ENCODE measurements around the gene CAVIN3. TPM values are rescaled to one million over a fixed set of nuclear protein-coding genes. Genes with fewer than 3 reads are reported as not detected.

The CAVIN3 gene
- total and polyA plus RNA-seq, 2 of the 8 experiments (the other 6 are each of a cell fraction or from before 2014, with no cell fraction given): 17.7 to 26.4 TPM

DNA sequence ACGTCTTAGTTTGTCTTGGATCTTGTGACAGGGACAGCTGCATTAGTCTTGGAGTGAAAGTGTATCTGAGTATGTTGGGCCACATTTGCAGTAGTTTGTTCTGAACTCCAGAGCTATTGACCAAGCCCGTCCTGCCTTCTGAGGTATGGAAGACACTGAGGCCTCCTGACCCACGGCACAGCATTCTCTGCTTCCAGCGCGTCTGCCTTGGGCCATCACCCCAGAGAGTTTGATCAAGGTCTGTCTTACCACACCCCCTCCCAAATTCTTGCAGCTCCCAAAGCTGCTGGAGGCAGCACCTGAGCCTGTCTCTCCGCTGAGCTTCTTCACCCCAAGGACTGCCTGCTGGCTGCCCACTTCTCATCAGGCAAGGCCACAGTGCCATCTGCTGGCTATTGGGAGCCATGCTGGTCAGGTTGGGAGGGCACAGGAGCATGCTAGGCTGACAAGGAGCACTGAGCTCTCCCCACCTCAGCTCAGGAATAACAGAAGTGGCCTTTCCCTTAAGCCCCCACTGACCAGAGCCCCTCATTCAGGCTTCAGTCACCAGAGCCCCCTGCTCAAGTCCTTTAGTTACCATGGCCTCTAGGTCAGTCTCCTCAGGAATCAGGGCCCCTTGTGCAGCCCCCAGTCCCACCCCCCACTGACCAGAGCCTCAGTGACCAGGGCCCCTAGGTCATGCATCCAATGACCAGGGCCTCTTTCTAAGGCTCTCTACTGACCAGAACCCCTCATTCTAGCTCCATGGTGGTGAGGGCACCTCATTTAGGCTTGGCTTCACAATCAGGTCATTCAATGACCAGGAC lies 42.8 kb upstream of the CAVIN3 start (continued):
- no peak for TF ChIP-seq YY1 (IDR thresholded peaks at IDR 0.05; ENCODE audit: low read depth, low read length)
- no peak for TF ChIP-seq ZNF274 (IDR thresholded peaks at IDR 0.05; ENCODE audit: borderline replicate concordance, extremely low read depth, low read length)
- peak; percentile 96 to 98 for TF ChIP-seq RAD21 (IDR thresholded peaks at IDR 0.05 in 1 of 2, conservative IDR thresholded peaks at IDR 0.05 in 1 of 2; ENCODE audit: low read depth in 2 of 2, low read length in 2 of 2)
- no peak for TF ChIP-seq CHD2 (IDR thresholded peaks at IDR 0.05; ENCODE audit: low read length)
- no peak for TF ChIP-seq HDAC6 (IDR thresholded peaks at IDR 0.05; ENCODE audit: low read depth, low read length)
- no peak for TF ChIP-seq KDM1A (IDR thresholded peaks at IDR 0.05; ENCODE audit: borderline replicate concordance, low read length)
- TF ChIP-seq CTBP2 (IDR thresholded peaks at IDR 0.05; ENCODE audit: borderline replicate concordance, insufficient read depth, insufficient read length, low read length): no peak
- TF ChIP-seq, protein P1, sequence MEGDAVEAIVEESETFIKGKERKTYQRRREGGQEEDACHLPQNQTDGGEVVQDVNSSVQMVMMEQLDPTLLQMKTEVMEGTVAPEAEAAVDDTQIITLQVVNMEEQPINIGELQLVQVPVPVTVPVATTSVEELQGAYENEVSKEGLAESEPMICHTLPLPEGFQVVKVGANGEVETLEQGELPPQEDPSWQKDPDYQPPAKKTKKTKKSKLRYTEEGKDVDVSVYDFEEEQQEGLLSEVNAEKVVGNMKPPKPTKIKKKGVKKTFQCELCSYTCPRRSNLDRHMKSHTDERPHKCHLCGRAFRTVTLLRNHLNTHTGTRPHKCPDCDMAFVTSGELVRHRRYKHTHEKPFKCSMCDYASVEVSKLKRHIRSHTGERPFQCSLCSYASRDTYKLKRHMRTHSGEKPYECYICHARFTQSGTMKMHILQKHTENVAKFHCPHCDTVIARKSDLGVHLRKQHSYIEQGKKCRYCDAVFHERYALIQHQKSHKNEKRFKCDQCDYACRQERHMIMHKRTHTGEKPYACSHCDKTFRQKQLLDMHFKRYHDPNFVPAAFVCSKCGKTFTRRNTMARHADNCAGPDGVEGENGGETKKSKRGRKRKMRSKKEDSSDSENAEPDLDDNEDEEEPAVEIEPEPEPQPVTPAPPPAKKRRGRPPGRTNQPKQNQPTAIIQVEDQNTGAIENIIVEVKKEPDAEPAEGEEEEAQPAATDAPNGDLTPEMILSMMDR (IDR thresholded peaks at IDR 0.05; ENCODE audit: control extremely low read depth in 1 of 3, insufficient read depth in 1 of 3, low read depth in 1 of 3, low read length in 3 of 3): peak; percentile 97 to 99 (median 99)

Measured in H1 (cell line).